ENCODE data around the gene KPNB1. TPM values are rescaled to one million over a fixed set of nuclear protein-coding genes. Genes with fewer than 3 reads are reported as not detected.

KPNB1 gene
- total RNA-seq, 1 experiment from 2014 or later = 967 TPM

GRCh38 chr17:47709594-47709993 is 59.9 kb downstream of the KPNB1 start:
- TF ChIP-seq, protein P1, sequence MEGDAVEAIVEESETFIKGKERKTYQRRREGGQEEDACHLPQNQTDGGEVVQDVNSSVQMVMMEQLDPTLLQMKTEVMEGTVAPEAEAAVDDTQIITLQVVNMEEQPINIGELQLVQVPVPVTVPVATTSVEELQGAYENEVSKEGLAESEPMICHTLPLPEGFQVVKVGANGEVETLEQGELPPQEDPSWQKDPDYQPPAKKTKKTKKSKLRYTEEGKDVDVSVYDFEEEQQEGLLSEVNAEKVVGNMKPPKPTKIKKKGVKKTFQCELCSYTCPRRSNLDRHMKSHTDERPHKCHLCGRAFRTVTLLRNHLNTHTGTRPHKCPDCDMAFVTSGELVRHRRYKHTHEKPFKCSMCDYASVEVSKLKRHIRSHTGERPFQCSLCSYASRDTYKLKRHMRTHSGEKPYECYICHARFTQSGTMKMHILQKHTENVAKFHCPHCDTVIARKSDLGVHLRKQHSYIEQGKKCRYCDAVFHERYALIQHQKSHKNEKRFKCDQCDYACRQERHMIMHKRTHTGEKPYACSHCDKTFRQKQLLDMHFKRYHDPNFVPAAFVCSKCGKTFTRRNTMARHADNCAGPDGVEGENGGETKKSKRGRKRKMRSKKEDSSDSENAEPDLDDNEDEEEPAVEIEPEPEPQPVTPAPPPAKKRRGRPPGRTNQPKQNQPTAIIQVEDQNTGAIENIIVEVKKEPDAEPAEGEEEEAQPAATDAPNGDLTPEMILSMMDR (IDR thresholded peaks at IDR 0.05; ENCODE audit: insufficient read depth in 1 of 2, low read depth in 1 of 2, low read length in 1 of 2, severe bottlenecking in 1 of 2, unreplicated experiment in 1 of 2) = no peak
- CTCF ChIA-PET = no interaction called here
- Histone ChIP-seq H3K9me3 (no peaks in the 10 kb centered on the region), H3K4me3 (ENCODE audit: low read depth, low read length) (no peak overlapping the region), H3K36me3 (ENCODE audit: control insufficient read depth, insufficient read depth, low read length) (0 out of 2 replicates have a peak, but pooled peaks cover 1% of the 10 kb centered on the region), H3K4me1 (no peaks in the 10 kb centered on the region), H3K27me3 (replicated peaks; ENCODE audit: control insufficient read depth, insufficient read depth, low read length) (no peaks in the 10 kb centered on the region; the same call in 1 of the 2 replicates)
- no peak overlapping the region for H3K4me3 Mint-ChIP-seq (ENCODE audit: unreplicated experiment)
- peaks cover 14% of the 10 kb centered on the region for H3K27me3 Mint-ChIP-seq (ENCODE audit: insufficient read depth, unreplicated experiment)
- H3K4me1 Mint-ChIP-seq (ENCODE audit: low read depth, unreplicated experiment) = no peaks in the 10 kb centered on the region
- DNase-seq = no peak
- intact Hi-C loops (cut with micrococcal nuclease; ENCODE audit: unreplicated experiment) = no loop called here
- POLR2A ChIA-PET = no interaction called here
- no TSS peak for BruUV-seq (replicated peaks)
- no peaks in the 10 kb centered on the region for H3K9me3 Mint-ChIP-seq (ENCODE audit: unreplicated experiment)
- H3K36me3 Mint-ChIP-seq (ENCODE audit: insufficient read depth, unreplicated experiment) = no peaks in the 10 kb centered on the region
- no peak overlapping the region for H3K27ac Mint-ChIP-seq (ENCODE audit: unreplicated experiment)

GRCh38 chr17:47711366-47712099 is 61.8 kb downstream of the KPNB1 start:
- H3K9me3 ChIP-seq = no peaks in the 10 kb centered on the region
- H3K27me3 ChIP-seq (replicated peaks; ENCODE audit: control insufficient read depth, insufficient read depth, low read length) = no peaks in the 10 kb centered on the region; the same call in 1 of the 2 replicates
- H3K36me3 Mint-ChIP-seq (ENCODE audit: insufficient read depth, unreplicated experiment) = no peaks in the 10 kb centered on the region
- H3K27ac Mint-ChIP-seq (ENCODE audit: unreplicated experiment) = no peak overlapping the region
- H3K4me1 Mint-ChIP-seq (ENCODE audit: low read depth, unreplicated experiment) = no peaks in the 10 kb centered on the region
- H3K4me1 ChIP-seq = no peaks in the 10 kb centered on the region
- no peaks in the 10 kb centered on the region for H3K9me3 Mint-ChIP-seq (ENCODE audit: unreplicated experiment)
- POLR2A ChIA-PET = no interaction called here
- TF ChIP-seq, protein P1 (IDR thresholded peaks at IDR 0.05; ENCODE audit: insufficient read depth in 1 of 2, low read depth in 1 of 2, low read length in 1 of 2, severe bottlenecking in 1 of 2, unreplicated experiment in 1 of 2) = no peak
- H3K27me3 Mint-ChIP-seq (ENCODE audit: insufficient read depth, unreplicated experiment) = peaks cover 22% of the 10 kb centered on the region
- H3K4me3 ChIP-seq (ENCODE audit: low read depth, low read length) = no peak overlapping the region
- BruUV-seq (replicated peaks) = no TSS peak
- intact Hi-C loops (cut with micrococcal nuclease; ENCODE audit: unreplicated experiment) = no loop called here
- H3K4me3 Mint-ChIP-seq (ENCODE audit: unreplicated experiment) = no peak overlapping the region
- DNase-seq = no peak
- CTCF ChIA-PET = no interaction called here
- H3K36me3 ChIP-seq (ENCODE audit: control insufficient read depth, insufficient read depth, low read length) = 0 out of 2 replicates have a peak, but pooled peaks cover 1% of the 10 kb centered on the region

- Histone ChIP-seq H3K4me3 (ENCODE audit: low read depth, low read length) (no peak overlapping the region), H3K4me1 (no peaks in the 10 kb centered on the region), H3K9me3 (no peaks in the 10 kb centered on the region), H3K27me3 (replicated peaks; ENCODE audit: control insufficient read depth, insufficient read depth, low read length) (no peaks in the 10 kb centered on the region; the same call in 1 of the 2 replicates), H3K36me3 (ENCODE audit: control insufficient read depth, insufficient read depth, low read length) (0 out of 2 replicates have a peak, but pooled peaks cover 1% of the 10 kb centered on the region)
- ChIA-PET CTCF (no interaction called here), POLR2A (interaction anchor here (0.6 kb wide), 1 partner anchor 70 kb away, joined by 5 read pairs; no protein-coding TSS in a partner anchor)
- DNase-seq = no peak
- Mint-ChIP-seq H3K9me3 (ENCODE audit: unreplicated experiment) (no peaks in the 10 kb centered on the region), H3K27ac (ENCODE audit: unreplicated experiment) (no peak overlapping the region), H3K27me3 (ENCODE audit: insufficient read depth, unreplicated experiment) (peaks cover 26% of the 10 kb centered on the region), H3K4me1 (ENCODE audit: low read depth, unreplicated experiment) (no peaks in the 10 kb centered on the region), H3K4me3 (ENCODE audit: unreplicated experiment) (no peak overlapping the region), H3K36me3 (ENCODE audit: insufficient read depth, unreplicated experiment) (no peaks in the 10 kb centered on the region)
- TF ChIP-seq, protein P1 (IDR thresholded peaks at IDR 0.05; ENCODE audit: insufficient read depth in 1 of 2, low read depth in 1 of 2, low read length in 1 of 2, severe bottlenecking in 1 of 2, unreplicated experiment in 1 of 2) = no peak
- no TSS peak for BruUV-seq (replicated peaks)
- intact Hi-C loops (cut with micrococcal nuclease; ENCODE audit: unreplicated experiment) = no loop called here
Measured at GRCh38 chr17:47712330-47713023, 62.8 kb downstream of the KPNB1 start.
